Measurements from ENCODE around the gene THTPA. TPM values are rescaled to one million over a fixed set of nuclear protein-coding genes. Genes with fewer than 3 reads are reported as not detected.

THTPA gene
- total RNA-seq, 1 donor from 2014 or later, result 20.2 TPM

DNA sequence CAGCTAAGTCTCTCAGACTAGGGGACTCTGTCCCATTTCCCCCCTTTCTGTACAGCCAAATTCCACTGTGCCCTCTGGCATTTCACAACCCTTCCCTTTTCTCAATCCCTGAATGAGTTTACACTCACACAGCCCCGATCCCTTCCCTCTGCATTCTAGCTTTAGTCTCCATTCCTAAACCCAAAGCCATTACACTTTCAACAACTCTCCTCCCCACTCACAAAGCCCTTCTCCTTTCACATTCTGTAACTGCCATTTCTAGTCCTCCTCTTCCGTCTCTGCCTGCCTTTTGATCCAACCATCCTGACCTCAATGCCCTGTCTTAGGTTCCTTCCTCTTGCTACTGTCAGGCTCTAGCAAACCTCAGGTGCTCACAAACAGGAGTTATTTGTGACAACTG, 8.1 kb upstream of the THTPA start:
- intact Hi-C loops (cut with micrococcal nuclease), result no loop called here
- DNase-seq, result no peak
- ATAC-seq, result no peak

DNA sequence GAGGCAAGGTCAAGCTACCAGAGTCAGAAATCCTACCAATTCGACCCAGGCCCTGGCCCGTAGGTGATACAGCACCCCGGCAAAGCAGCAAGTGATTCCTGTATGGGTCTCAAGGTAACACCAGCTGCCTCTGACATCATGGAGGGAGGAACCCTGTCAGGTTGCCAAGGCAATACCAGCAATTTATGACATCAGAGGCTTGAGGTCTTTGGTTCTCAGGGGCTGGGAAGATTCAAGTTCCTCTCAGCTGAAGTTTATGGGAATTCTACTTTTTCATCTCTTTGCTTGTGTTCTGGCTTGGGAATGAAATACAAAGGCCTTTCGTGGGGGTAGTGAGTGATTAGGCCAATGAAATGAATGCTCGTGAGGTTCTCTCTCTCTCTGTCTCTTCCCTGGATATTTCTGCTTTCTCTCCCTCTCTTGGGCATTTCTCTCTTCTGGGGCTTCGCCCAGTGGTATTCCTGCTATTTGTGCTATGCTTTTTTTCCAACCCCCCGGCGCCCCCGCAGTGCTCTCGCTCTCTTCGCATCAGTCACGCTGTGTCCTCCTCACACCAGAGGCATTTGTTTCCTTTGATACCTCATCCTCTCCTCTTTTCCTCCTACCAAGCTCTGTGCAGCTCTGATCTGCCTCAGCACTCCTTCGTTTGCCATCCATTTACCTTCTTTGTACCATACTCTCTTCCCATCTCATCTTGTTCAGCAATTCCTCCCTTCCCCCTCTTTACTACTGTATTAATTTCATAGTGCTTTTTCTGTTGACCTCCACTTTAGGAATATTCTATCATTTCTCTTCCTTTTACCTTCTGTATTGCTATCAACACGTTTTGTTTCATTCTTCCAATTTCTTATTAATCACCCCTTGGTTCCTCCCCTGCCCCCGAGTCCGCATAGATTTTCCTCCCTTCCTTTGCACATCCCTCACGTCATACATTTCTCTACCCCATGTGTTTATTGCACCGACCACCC, 7.4 kb upstream of the THTPA start:
- DNase-seq, result no peak
- intact Hi-C loops (cut with micrococcal nuclease), result no loop called here
- no peak for ATAC-seq

DNA sequence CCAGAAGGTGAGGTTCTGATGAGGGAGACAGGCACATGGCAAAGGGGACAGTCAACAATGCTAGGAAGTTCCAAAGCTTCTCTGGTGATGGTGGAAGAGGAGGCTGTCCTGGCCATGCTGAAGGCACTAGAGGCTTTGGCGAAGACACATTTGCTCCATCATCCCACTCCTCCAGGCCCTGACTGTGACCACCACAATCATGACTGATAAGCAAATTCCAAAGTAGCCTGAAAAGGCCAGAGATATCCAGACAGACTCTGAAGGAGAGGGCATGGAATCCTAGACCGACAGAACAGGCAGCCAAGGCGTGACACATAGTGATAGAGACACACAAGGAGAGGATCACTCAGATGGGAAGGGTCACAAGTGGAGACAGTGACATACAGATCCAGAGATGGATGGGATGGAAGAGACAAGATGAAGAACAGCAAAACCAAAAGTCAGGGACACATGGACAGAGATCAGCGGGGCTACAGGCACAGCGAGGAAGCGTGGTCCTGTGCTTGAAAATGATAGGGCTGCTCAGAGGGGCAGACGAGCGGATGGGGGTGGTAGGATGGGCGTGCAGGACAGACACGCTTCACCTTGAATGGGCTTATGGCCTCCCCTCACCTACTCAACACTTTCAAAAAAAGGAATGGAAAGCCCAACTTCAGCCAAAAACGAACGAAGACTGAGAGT, 5.8 kb upstream of the THTPA start:
- intact Hi-C loops (cut with micrococcal nuclease), result no loop called here
- ATAC-seq (no peak), DNase-seq (no peak)

DNA sequence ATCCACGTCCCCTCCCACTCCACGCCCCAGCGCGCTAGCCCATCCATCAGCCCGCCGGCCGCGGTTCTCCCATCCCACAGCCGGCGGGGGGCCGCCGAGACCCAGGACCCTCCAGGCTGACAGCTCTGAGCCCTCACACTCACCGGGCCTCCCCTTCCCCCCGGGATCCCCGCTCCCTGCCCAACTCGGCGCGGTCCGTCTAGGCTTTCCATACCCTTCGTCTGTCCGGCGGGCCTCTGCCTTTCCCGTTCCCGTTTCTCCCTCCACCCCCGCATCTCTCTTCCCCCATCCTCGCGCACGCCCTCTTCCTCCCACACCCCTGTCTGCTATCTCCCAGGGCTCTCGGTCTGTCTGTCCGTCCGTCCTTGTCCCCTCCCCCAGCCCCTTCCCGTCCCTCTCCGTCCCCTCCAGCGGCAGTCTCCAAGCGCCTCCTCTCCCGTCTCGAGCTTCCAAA, 5.2 kb upstream of the THTPA start:
- intact Hi-C loops (cut with micrococcal nuclease), result no loop called here
- ATAC-seq, result peak; percentile 22
- peak; percentile 44 for DNase-seq

DNA sequence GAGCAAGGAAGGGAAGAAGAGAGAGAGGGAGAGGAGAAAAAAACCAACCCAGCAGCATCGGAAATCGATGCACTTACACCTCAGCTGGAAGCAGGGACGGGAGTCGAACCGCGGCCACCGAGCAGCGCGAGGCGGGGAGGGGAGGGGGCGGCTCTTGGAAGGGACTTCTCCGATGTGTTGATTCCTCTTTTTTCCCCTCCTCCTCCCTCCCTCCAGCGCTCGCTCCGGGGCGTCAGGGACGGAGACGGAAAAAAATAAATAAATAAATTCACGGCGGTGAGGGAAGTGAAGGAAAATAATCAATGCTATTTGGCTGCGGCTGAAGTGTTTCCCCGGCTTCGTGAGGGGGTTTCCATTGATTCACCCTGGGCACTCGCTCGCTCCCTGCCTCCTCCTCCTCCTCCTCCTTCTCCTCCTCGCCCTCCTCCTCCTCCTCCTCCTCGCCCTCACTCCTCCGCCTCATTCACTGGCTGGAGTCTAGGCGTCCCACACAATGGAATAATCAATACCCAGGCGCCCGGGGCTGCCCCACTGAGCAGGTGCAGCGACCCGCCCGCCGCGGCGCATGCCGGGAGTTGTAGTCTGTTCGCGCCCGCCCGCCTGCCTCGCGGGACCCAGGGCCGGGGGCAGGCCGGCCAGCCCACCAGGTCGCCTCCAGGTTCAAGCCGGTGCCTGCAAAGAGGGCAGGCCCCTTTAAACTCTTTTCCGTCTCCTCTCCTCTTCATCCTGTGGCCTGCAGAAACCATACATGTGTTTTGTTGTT, 4.6 kb upstream of the THTPA start, which contains the start of gene ZFHX2:
TSS of gene ZFHX2 (minus strand) at position 500 of the 763 bp plus-strand sequence. CDS start 16,440 bp downstream, outside the sequence.
- intact Hi-C loops (cut with micrococcal nuclease), result no loop called here
- DNase-seq, result peak; percentile 90
- ATAC-seq, result peak; percentile 72

DNA sequence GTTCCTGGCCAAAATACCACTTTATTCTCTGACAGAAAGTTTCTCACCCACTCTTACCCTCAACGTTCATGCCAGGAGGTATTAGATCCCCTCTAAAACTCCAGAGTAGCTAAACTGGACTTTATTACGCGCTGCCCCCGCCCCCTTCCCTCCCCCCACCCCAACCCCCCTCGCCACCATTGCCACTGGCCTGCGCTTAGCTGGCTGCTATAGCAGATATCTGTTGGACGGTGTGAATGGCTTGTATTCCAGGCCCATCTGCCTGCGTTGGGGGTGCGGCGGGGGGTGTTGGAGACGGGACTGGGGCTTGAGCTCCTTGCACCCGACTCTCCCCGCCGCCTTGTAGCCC, 564 bp upstream of the THTPA start:
- ATAC-seq (no peak), DNase-seq (no peak)
- intact Hi-C loops (cut with micrococcal nuclease), result loop anchor here (5.0 kb wide), 1 partner anchor 78 kb away; no protein-coding TSS in a partner anchor

DNA sequence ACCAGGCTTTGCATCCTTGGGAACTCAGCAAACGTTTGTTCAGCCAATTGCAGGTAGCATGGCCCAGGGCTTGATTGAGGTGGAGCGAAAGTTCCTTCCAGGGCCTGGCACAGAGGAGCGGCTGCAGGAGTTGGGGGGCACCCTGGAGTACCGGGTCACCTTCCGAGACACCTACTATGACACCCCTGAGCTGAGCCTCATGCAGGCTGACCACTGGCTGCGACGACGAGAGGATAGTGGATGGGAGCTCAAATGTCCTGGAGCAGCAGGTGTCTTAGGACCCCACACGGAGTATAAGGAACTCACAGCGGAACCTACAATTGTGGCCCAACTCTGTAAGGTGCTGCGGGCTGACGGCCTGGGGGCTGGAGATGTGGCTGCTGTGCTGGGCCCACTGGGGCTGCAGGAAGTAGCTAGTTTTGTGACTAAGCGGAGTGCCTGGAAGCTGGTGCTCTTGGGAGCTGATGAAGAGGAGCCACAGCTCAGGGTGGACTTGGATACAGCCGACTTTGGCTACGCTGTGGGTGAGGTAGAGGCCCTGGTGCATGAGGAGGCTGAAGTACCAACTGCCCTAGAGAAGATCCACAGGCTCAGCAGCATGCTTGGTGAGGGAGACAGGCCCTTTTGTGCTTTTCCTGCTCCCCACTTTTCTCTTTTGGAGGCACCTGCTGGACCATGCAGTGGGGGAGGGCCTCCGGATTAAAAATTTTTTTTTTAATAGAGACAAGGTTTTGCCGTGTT, 799 bp downstream of the THTPA start:
- ATAC-seq (no peak), DNase-seq (no peak)
- intact Hi-C loops (cut with micrococcal nuclease), result loop anchor here (5.0 kb wide), 1 partner anchor 80 kb away; no protein-coding TSS in a partner anchor

DNA sequence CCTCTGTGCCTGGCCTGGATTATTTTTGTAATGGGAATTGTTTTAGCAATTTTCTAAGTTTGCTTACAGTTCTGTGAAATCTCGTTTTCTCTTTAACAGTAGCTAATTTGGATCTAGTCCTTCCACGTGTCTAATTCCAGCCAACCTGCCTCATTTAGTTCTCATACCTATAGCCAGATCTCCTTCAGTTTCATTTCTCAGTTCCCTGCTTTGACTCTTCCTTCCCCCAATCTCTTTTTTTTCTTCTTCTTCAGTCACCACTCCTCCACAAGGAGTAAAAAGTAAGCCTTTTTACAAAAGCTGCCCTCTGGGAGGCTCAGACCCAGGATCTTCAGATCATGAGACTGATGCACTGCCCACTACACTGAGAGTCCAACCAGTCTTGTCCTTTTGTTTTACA, 1.4 kb downstream of the THTPA start:
- intact Hi-C loops (cut with micrococcal nuclease), result loop anchor here (5.0 kb wide), 1 partner anchor 80 kb away; no protein-coding TSS in a partner anchor
- DNase-seq (no peak), ATAC-seq (no peak)

DNA sequence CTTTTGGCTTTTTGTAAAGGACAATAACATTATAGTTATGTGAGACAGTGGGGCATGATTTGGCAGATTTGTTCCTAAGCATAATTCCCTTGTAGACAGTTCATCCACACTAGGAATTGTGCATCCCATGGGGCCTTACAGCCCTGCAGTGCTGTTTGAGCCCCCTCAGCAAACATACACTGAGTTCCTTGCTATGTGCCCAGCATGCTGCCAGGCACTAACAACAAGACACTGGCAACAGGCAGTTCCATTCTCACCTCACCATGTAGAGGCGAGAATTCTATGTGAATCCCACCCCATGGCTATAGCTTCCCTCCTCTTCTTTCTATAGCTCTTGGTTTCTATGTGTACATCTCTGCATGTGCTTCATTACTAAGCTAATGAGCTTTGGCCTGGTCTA, 1.9 kb downstream of the THTPA start:
- no peak for DNase-seq
- ATAC-seq, result no peak
- intact Hi-C loops (cut with micrococcal nuclease), result loop anchor here (5.0 kb wide), 1 partner anchor 81 kb away; no protein-coding TSS in a partner anchor

DNA sequence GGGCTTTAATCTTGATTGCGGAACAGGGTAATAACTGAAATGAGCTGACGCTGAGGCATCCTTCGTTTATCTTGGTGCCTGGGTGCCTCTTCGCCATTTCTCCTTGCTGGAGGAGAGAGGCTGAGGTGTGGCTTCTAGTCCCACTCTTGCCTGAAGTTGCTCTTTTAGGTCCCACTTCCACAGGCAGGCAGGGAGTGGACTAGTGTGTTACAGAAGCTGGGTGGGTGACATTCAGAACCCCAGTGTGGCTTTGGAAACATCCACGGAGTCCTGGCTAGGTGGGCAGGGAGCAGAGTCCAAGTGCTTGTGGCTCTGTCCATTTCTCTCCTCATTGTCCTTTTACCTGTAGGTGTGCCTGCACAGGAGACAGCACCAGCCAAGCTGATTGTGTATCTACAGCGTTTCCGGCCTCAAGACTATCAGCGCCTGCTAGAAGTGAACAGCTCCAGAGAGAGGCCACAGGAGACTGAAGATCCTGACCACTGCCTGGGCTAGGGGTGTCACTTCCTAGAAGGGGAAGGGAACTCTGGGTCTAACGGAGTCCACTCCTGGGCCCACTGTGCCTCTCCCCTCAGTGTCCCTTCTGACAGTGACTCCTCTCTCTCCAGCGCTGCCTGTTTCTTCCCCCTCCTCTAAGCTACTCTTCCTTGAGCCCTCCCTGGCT, 2.4 kb downstream of the THTPA start:
- ATAC-seq (no peak), DNase-seq (no peak)
- intact Hi-C loops (cut with micrococcal nuclease), result loop anchor here (5.0 kb wide), 1 partner anchor 81 kb away; no protein-coding TSS in a partner anchor

DNA sequence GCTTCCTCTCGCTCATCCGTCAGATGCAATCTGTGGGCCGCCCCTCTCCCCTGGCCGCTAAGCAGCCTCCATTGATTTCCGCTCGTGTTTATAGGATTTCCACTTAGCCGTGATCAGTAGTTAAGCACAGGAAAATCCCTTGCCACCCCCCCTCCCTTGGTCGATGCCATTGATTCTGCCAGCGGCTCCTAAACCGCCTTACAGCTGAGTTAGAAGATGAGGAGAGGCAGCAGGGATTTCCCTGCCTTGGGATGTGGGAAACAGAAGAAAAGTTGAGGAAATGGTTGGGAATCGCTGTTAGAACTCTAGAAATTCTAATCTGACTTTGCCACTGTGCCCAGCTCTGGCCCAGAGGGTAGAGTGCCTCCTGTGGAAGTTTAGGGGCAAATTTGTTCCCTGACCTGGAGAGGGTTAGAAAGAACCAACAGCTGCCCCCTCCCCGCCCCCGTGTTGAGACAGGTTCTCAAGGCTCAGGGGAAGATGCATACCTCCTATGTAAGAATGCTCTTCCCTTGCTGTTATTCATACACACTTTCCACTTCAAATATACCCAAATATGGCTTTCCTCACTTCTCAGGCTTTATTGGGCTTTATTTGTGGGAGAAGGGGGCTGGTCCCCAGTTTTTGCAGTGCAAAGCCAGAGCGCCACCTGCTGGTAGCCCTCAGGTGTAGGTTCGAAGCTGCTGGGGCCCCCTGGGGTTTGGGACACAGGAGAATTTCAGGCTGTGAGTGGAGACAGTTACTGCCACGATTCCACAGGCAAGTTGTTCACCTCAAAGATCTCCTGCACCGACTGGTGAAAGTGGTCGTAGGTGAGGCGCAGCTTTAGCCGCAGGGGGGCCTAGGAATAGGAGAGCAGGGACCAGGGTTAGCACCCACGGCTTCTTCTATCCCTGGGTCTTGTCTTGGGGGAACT, 3.2 kb downstream of the THTPA start:
- ATAC-seq (no peak), DNase-seq (peak; percentile 73)
- intact Hi-C loops (cut with micrococcal nuclease), result loop anchor here (5.0 kb wide), 1 partner anchor 82 kb away; no protein-coding TSS in a partner anchor

DNA sequence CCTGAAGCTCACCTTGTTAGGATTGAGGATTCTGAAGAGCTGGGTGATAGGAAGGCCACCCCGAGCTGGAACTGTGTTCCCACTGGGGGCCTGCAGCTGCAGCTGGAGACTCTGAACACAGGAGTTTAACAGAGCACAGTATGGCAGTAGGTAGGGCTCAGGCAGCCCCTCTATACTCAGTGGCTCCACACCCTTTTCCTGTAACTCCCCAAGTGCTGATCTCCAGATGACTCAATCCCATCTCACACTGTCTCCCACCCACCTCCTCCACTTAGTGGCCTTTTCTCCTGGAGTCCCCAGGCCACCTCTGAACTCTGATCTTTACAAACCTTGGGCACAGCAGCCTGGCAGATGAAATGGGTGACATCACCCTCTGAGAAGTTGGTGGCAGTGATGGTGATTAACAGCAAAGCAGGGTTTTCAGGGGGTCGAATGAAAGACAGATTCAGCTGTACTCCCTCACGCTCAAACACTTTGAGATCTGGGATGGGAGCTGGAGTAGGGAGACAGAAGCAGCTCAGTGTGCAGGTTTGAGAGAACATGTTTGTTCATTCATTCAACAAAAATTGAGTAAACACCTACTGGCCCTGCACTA, 4.0 kb downstream of the THTPA start:
- DNase-seq, result no peak
- intact Hi-C loops (cut with micrococcal nuclease), result loop anchor here (5.0 kb wide), 1 partner anchor 83 kb away; no protein-coding TSS in a partner anchor
- ATAC-seq, result no peak

DNA sequence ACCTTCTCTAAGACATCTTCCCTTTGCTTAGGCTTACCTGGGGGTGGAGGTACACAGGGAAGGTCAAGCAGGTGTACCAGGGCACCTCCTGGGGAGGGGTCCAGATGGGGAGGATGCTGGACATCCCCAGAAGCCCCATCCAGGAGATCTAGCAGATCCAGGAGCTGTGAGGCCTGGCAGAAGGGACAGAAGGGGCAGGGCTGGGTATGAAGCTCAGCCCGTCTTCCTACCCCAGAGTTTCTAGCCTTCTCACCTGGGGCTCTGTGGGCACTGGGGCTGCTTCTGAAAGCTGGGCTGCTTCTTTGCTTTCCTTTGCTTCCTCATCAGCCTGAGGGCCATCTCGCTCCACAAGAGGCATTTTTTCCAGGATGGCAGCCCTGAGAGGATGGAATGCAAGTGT, 5.2 kb downstream of the THTPA start:
- DNase-seq (no peak), ATAC-seq (no peak)
- intact Hi-C loops (cut with micrococcal nuclease), result no loop called here

DNA sequence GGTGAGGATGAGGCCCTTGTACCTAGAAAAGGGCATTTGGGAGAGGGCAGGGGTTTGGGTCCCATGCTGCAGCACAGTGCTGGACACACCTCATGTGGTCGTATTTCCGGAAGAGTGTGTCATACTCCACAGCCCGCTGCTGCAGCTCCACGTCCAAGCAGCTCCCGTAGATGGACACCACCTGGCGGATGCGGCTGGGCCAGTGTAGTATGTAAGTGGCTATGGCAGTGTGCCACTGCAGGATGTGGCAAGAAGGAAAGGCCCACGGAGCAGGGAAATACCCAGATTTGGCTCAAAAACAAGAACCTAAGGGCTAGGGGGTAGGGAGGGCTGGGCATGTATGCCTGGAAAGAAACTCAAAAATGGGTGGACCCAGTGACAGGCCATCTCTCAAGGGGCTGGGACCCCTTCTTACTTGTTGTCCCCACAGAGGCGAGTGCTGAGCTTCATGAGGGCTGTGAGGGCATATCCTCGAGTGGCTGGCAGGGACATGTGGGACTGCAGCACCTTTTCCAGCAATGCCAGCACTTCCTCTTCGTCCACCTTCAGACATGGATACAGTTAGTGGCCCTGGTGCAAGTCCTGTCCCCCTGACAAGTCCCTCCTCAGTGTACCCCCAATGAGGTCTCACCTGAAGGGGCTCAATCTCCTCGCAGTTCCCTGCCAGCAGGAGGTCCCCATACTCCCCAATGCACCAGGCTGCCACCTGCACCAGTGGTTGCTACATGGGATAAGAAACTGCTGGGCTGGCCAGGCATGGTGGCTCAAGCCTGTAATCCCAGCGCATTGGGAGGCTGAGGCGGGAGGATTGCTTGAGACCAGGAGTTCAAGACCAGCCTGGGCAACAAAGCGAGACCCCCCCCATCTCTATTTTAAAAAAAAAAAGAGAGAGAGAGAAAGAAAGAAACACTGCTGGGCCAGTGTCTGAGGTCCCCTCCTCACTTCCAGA, 6.1 kb downstream of the THTPA start:
- no peak for DNase-seq
- no peak for ATAC-seq
- intact Hi-C loops (cut with micrococcal nuclease), result no loop called here

DNA sequence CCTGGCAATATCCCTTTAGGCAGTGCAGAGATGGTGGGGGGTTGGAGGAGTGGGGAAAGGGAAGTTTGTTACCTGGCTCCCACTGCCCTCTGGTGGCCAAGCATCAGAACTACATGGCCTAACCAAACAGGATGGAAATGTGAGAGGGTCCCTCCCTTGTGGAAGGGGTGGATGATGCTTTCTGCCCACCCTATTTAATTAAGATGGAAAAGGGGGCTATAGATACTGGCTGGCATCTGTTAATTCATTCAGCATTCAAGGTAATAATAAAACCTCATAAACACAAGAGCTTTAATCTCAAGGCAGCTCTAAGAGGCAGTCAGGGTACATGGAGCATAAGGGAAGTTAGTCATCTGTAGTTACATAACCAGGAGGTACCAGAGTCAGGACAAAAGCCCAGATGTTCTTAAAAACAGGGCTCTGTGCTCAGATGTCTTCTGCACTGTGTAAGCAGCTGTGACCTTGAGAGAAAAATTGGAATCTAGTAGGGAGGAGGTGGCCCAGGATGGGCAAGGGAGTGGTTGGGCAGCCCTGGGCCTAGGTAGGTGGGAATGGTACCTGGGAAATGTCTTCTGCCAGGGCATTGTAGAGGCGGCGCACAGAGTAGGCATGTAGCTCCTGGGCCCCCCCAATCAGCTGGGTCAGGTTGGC, 6.9 kb downstream of the THTPA start:
- ATAC-seq (peak; percentile 19), DNase-seq (no peak)
- intact Hi-C loops (cut with micrococcal nuclease), result no loop called here

All from left ventricle myocardium superior (tissue), 1 donor.